Measurements from ENCODE around the gene ERAL1. TPM values are rescaled to one million over a fixed set of nuclear protein-coding genes. Genes with fewer than 3 reads are reported as not detected.

Gene ERAL1
- polyA plus RNA-seq, 1 donor (not counting 4 experiments of a cell fraction or from before 2014, with no cell fraction given) = 46.5 TPM

DNA sequence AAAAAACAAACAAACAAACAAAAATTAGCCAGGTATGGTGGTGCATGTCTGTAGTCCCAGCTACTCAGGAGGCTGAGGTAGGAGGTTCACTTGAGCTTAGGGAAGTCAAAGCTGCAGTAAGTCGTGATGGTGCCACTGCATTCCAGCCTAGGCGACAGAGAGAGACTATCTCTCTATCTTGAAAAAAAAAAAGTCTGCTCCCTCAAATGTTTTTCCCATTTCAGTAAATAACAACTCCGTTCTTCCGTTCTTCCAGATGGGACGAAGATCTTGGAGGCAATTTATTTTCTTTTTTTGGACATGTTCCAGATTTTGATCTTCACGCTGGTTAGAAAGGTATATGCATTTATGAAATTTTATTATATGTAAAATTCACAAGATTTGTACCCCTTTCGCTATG lies 19.0 kb downstream of the ERAL1 start:
- Histone ChIP-seq H3K9ac (ENCODE audit: control insufficient read depth, extremely low read depth, insufficient read depth, low read length) (no peak overlapping the region), H2AFZ (ENCODE audit: control insufficient read depth, low read length) (no peak overlapping the region), H3K79me2 (ENCODE audit: control insufficient read depth, insufficient read depth, low read length) (no peaks in the 10 kb centered on the region), H3K4me2 (ENCODE audit: control insufficient read depth, extremely low read depth, insufficient read depth, low read depth, low read length) (no peak overlapping the region), H3K9me1 (ENCODE audit: control insufficient read depth, extremely low read depth, insufficient read depth, low read length) (no peaks in the 10 kb centered on the region), H3K27me3 (ENCODE audit: control insufficient read depth, extremely low read depth, insufficient read depth, low read length) (no peaks in the 10 kb centered on the region), H3K4me3 (ENCODE audit: control insufficient read depth in 2 of 3, extremely low read depth in 1 of 3, insufficient read depth in 2 of 3, low read depth in 1 of 3, low read length in 3 of 3) (no peak overlapping the region), H4K20me1 (ENCODE audit: control insufficient read depth, extremely low read depth, insufficient read depth, low read length) (no peaks in the 10 kb centered on the region), H3K9me3 (ENCODE audit: control insufficient read depth, low read depth, low read length) (no peaks in the 10 kb centered on the region), H3K27ac (ENCODE audit: control insufficient read depth, insufficient read depth, low read length) (no peak overlapping the region), H3K4me1 (ENCODE audit: control insufficient read depth, extremely low read depth, insufficient read depth, low read length) (peaks cover 19% of the 10 kb centered on the region), H3K36me3 (ENCODE audit: control insufficient read depth in 2 of 2, extremely low read depth in 1 of 2, insufficient read depth in 2 of 2, low read length in 2 of 2) (no peaks in the 10 kb centered on the region)
- FAIRE-seq (no peak), DNase-seq (ENCODE audit: low read depth, low spot score) (no peak)
- TF ChIP-seq EZH2 (IDR thresholded peaks at IDR 0.05; ENCODE audit: low read length) = no peak
- TF ChIP-seq, protein P1, sequence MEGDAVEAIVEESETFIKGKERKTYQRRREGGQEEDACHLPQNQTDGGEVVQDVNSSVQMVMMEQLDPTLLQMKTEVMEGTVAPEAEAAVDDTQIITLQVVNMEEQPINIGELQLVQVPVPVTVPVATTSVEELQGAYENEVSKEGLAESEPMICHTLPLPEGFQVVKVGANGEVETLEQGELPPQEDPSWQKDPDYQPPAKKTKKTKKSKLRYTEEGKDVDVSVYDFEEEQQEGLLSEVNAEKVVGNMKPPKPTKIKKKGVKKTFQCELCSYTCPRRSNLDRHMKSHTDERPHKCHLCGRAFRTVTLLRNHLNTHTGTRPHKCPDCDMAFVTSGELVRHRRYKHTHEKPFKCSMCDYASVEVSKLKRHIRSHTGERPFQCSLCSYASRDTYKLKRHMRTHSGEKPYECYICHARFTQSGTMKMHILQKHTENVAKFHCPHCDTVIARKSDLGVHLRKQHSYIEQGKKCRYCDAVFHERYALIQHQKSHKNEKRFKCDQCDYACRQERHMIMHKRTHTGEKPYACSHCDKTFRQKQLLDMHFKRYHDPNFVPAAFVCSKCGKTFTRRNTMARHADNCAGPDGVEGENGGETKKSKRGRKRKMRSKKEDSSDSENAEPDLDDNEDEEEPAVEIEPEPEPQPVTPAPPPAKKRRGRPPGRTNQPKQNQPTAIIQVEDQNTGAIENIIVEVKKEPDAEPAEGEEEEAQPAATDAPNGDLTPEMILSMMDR (optimal IDR thresholded peaks at IDR 0.05 in 1 of 3, IDR thresholded peaks at IDR 0.05 in 1 of 3, conservative IDR thresholded peaks at IDR 0.05 in 1 of 3; ENCODE audit: extremely low read depth in 1 of 3, insufficient read depth in 2 of 3, low read length in 3 of 3) = no peak
- dilution Hi-C loops (cut with MboI; ENCODE audit: extremely low pct_ligation_motif_present, low sequenced_read_pairs) = no loop called here

DNA sequence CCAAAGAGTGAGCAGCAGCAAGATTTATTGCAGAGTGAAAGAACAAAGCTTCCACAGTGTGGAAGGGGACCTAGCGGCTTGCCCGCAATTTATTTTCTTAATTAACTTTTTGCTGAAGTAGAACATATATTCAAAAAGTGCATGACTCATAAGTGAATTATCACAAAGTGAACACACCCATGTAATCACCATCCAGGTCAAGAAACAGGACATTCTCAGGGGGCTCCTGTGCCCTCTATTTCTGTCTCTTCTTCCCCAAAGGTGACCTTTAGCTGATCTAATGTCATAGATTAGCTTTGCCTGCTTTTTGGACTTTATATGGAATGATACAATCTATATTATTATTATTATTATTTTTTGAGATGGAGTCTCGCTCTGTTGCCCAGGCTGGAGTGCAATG lies 19.9 kb downstream of the ERAL1 start:
- no peaks in the 10 kb centered on the region for H3K9me1 ChIP-seq (ENCODE audit: control insufficient read depth, extremely low read depth, insufficient read depth, low read length)
- H2AFZ ChIP-seq (ENCODE audit: control insufficient read depth, low read length) = no peak overlapping the region
- H3K4me3 ChIP-seq (ENCODE audit: control insufficient read depth in 2 of 3, extremely low read depth in 1 of 3, insufficient read depth in 2 of 3, low read depth in 1 of 3, low read length in 3 of 3) = no peak overlapping the region
- H3K36me3 ChIP-seq (ENCODE audit: control insufficient read depth in 2 of 2, extremely low read depth in 1 of 2, insufficient read depth in 2 of 2, low read length in 2 of 2) = peaks cover 0 to 4% of the 10 kb centered on the region in 2 experiments
- H3K4me1 ChIP-seq (ENCODE audit: control insufficient read depth, extremely low read depth, insufficient read depth, low read length) = peaks cover 28% of the 10 kb centered on the region
- FAIRE-seq = no peak
- DNase-seq (ENCODE audit: low read depth, low spot score) = no peak
- no peaks in the 10 kb centered on the region for H3K27me3 ChIP-seq (ENCODE audit: control insufficient read depth, extremely low read depth, insufficient read depth, low read length)
- no peak for TF ChIP-seq EZH2 (IDR thresholded peaks at IDR 0.05; ENCODE audit: low read length)
- TF ChIP-seq, protein P1 (optimal IDR thresholded peaks at IDR 0.05 in 1 of 3, IDR thresholded peaks at IDR 0.05 in 1 of 3, conservative IDR thresholded peaks at IDR 0.05 in 1 of 3; ENCODE audit: extremely low read depth in 1 of 3, insufficient read depth in 2 of 3, low read length in 3 of 3) = no peak
- no peak overlapping the region for H3K4me2 ChIP-seq (ENCODE audit: control insufficient read depth, extremely low read depth, insufficient read depth, low read depth, low read length)
- H3K9ac ChIP-seq (ENCODE audit: control insufficient read depth, extremely low read depth, insufficient read depth, low read length) = no peak overlapping the region
- dilution Hi-C loops (cut with MboI; ENCODE audit: extremely low pct_ligation_motif_present, low sequenced_read_pairs) = no loop called here
- H3K27ac ChIP-seq (ENCODE audit: control insufficient read depth, insufficient read depth, low read length) = no peak overlapping the region
- no peaks in the 10 kb centered on the region for H4K20me1 ChIP-seq (ENCODE audit: control insufficient read depth, extremely low read depth, insufficient read depth, low read length)
- H3K9me3 ChIP-seq (ENCODE audit: control insufficient read depth, low read depth, low read length) = no peaks in the 10 kb centered on the region
- H3K79me2 ChIP-seq (ENCODE audit: control insufficient read depth, insufficient read depth, low read length) = no peaks in the 10 kb centered on the region

All from keratinocyte (primary cell).